GM12875 (cell line): ENCODE measurements around the gene HIVEP1.
A peak's percentile ranks its signal among the peaks of the same experiment; 100 is the strongest.
"Not testable (repeated sequence)": the region's sequence is repeated elsewhere in the genome, so short reads cannot be mapped to it uniquely, and the experiment has no call there.

Experiments used
- H3K4me3 ChIP-seq: one replicate; pipeline ENCODE4 v1.5.1; 2011; ENCODE audit warnings: low read depth, low read length, control low read depth
- CTCF ChIP-seq: IDR thresholded peaks from 2 replicates; pipeline ENCODE4 v1.5.1; 2011; ENCODE audit warnings: low read depth, mild to moderate bottlenecking, control low read depth, inconsistent platforms, low read length, moderate library complexity, borderline replicate concordance; ENCODE audit not compliant: insufficient read depth

HIVEP1 gene

GRCh38 chr6:12152023-12152970 lies 140.2 kb downstream of the HIVEP1 start:
- no peak overlapping the region for H3K4me3 ChIP-seq
- no peak for TF ChIP-seq CTCF

- H3K4me3 ChIP-seq: not testable (repeated sequence)
Observed at GRCh38 chr6:12155769-12156168, 143.7 kb downstream of the HIVEP1 start.

- no peak overlapping the region for H3K4me3 ChIP-seq
- TF ChIP-seq CTCF: peak; percentile 14; the same call in 1 of the 2 replicates
Observed at GRCh38 chr6:12158686-12159415, 146.7 kb downstream of the HIVEP1 start.

GRCh38 chr6:12160326-12160725 lies 148.2 kb downstream of the HIVEP1 start:
- no peak overlapping the region for H3K4me3 ChIP-seq
- no peak for TF ChIP-seq CTCF

GRCh38 chr6:12162213-12162612 lies 150.1 kb downstream of the HIVEP1 start:
- no peak overlapping the region for H3K4me3 ChIP-seq
- no peak for TF ChIP-seq CTCF

- H3K4me3 ChIP-seq: no peak overlapping the region
- TF ChIP-seq CTCF: no peak
Observed at GRCh38 chr6:12163149-12163548, 151.0 kb downstream of the HIVEP1 start.

GRCh38 chr6:12163744-12164507 lies 151.8 kb downstream of the HIVEP1 start:
- TF ChIP-seq CTCF: no peak
- no peak overlapping the region for H3K4me3 ChIP-seq
